IPS-20b (cell line): ENCODE data around the gene ARMC5.
A peak's percentile ranks its signal among the peaks of the same experiment; 100 is the strongest.
"Not testable (repeated sequence)": the region's sequence is repeated elsewhere in the genome, so short reads cannot be mapped to it uniquely, and the experiment has no call there.

Experiments used
- H3K27ac ChIP-seq: one replicate; pipeline ENCODE4 v1.5.1; 2013; ENCODE audit warnings: low read length
- H3K27me3 ChIP-seq: 2 replicates; pipeline ENCODE4 v1.6.1; 2013; ENCODE audit warnings: mild to moderate bottlenecking, low read length, inconsistent platforms; ENCODE audit not compliant: insufficient read depth
- H3K36me3 ChIP-seq: 2 replicates; pipeline ENCODE4 v1.6.1; 2013; ENCODE audit warnings: low read depth, mild to moderate bottlenecking, inconsistent platforms, low read length, moderate library complexity; ENCODE audit not compliant: insufficient read depth
- H3K4me1 ChIP-seq: 2 replicates; pipeline ENCODE4 v1.6.1; 2013; ENCODE audit warnings: mild to moderate bottlenecking, control low read depth, inconsistent platforms, low read length, moderate library complexity; ENCODE audit not compliant: insufficient read depth
- H3K4me3 ChIP-seq: 2 replicates; pipeline ENCODE4 v1.5.1; 2013; ENCODE audit warnings: mild to moderate bottlenecking, low read length, inconsistent platforms
- H3K9ac ChIP-seq: 2 replicates; pipeline ENCODE4 v1.6.1; 2013; ENCODE audit warnings: low read depth, mild to moderate bottlenecking, inconsistent platforms, low read length, moderate library complexity
- H3K9me3 ChIP-seq: 2 replicates; pipeline ENCODE4 v1.6.1; 2013; ENCODE audit warnings: mild to moderate bottlenecking, low read depth, low read length, inconsistent platforms; ENCODE audit not compliant: insufficient read depth

Gene ARMC5

GRCh38 chr16:31499928-31500327, 40.6 kb downstream of the ARMC5 start:
- H3K4me3 ChIP-seq: no peak overlapping the region
- no peaks in the 10 kb centered on the region for H3K27me3 ChIP-seq
- peaks cover 7% of the 10 kb centered on the region; the same call in 1 of the 2 replicates for H3K4me1 ChIP-seq
- no peak overlapping the region for H3K9ac ChIP-seq
- H3K36me3 ChIP-seq: peaks cover 24% of the 10 kb centered on the region; the same call in 1 of the 2 replicates
- no peak overlapping the region for H3K27ac ChIP-seq
- no peaks in the 10 kb centered on the region for H3K9me3 ChIP-seq

- Histone ChIP-seq H3K9ac (no peak overlapping the region), H3K4me3 (peak overlapping the region; percentile 28; the same call in 1 of the 2 replicates), H3K27me3 (no peaks in the 10 kb centered on the region), H3K4me1 (peaks cover 7% of the 10 kb centered on the region; the same call in 1 of the 2 replicates), H3K9me3 (no peaks in the 10 kb centered on the region), H3K27ac (no peak overlapping the region), H3K36me3 (peaks cover 27% of the 10 kb centered on the region)
These were observed 42.1 kb downstream of the ARMC5 start for GRCh38 chr16:31501226-31501965.

DNA sequence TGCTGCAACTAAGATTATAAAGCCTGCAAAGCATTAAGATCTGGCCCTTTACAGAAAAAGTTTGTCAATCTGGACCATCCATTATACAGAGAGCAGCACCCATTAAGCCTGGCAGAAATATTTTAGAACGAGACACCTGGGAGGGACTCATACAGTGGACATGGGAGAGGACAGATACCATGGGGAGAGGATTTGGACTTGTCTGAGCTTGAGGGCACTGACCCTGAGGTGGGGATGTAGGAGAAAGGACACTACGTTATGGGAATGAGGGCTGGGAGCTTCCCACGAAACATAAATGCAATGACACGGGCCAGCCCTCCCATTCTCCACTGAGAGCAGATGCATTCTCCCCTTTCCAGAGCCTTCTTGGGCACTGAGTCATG, 42.7 kb downstream of the ARMC5 start:
- Histone ChIP-seq H3K9ac (no peak overlapping the region), H3K27ac (no peak overlapping the region), H3K9me3 (no peaks in the 10 kb centered on the region), H3K36me3 (peaks cover 27% of the 10 kb centered on the region), H3K4me3 (peak overlapping the region; percentile 28; the same call in 1 of the 2 replicates), H3K4me1 (peaks cover 8% of the 10 kb centered on the region; the same call in 1 of the 2 replicates), H3K27me3 (no peaks in the 10 kb centered on the region)

DNA sequence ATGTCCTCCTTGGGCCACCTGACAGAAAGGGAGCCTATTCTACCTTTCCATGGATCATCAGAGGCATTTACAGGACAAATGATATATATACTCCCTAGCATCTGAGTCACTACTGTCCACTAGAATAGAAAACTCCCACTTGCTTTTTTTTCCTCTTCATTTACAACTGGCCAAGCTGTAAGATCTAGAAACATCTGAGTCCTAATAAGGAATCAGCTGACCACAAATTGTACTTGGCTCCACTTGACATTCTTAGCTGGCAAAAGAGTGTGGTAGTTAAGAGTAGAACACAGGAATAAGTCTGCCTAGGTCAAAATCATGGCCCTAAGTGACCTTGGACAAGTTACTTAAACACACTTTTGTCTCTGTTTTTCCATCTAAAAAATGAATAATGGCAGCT, 43.7 kb downstream of the ARMC5 start:
- H3K4me3 ChIP-seq: no peak overlapping the region
- H3K27ac ChIP-seq: no peak overlapping the region
- H3K36me3 ChIP-seq: peaks cover 27% of the 10 kb centered on the region
- peaks cover 12% of the 10 kb centered on the region; the same call in 1 of the 2 replicates for H3K4me1 ChIP-seq
- H3K9ac ChIP-seq: no peak overlapping the region
- no peaks in the 10 kb centered on the region for H3K9me3 ChIP-seq
- H3K27me3 ChIP-seq: no peaks in the 10 kb centered on the region

DNA sequence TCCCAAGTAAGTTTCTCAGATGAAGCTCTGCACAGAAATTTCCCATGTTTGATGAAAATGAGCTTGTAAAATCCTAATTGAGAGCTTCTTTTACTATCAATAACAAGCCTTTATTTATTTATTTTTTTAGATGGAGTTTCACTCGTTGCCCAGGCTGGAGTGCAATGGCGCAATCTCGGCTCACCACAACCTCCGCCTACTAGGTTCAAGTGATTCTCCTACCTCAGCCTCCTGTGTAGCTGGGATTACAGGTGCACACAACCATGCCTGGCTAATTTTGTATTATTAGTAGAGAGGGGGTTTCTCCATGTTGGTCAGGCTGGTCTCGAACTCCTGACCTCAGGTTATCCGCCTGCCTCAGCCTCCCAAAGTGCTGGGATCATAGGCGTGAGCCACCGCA, 44.3 kb downstream of the ARMC5 start:
- Histone ChIP-seq H3K36me3 (peaks cover 25% of the 10 kb centered on the region), H3K4me1 (peaks cover 12% of the 10 kb centered on the region; the same call in 1 of the 2 replicates)
- not testable (repeated sequence) for H3K27ac ChIP-seq, H3K9ac ChIP-seq, H3K27me3 ChIP-seq, H3K9me3 ChIP-seq, H3K4me3 ChIP-seq

GRCh38 chr16:31504159-31504558, 44.9 kb downstream of the ARMC5 start:
- H3K4me1 ChIP-seq: peaks cover 16% of the 10 kb centered on the region; the same call in 1 of the 2 replicates
- no peak overlapping the region for H3K27ac ChIP-seq
- no peak overlapping the region for H3K4me3 ChIP-seq
- H3K36me3 ChIP-seq: peaks cover 19% of the 10 kb centered on the region; the same call in 1 of the 2 replicates
- H3K9me3 ChIP-seq: no peaks in the 10 kb centered on the region
- H3K9ac ChIP-seq: no peak overlapping the region
- H3K27me3 ChIP-seq: no peaks in the 10 kb centered on the region

- Histone ChIP-seq H3K9ac (no peak overlapping the region), H3K9me3 (no peaks in the 10 kb centered on the region), H3K27ac (no peak overlapping the region), H3K36me3 (peaks cover 9% of the 10 kb centered on the region; the same call in 1 of the 2 replicates), H3K4me1 (peaks cover 16% of the 10 kb centered on the region; the same call in 1 of the 2 replicates), H3K27me3 (no peaks in the 10 kb centered on the region), H3K4me3 (no peak overlapping the region)
These were observed 46.2 kb downstream of the ARMC5 start for GRCh38 chr16:31505483-31505882.

GRCh38 chr16:31507617-31507928, 48.3 kb downstream of the ARMC5 start:
- peak overlapping the region; percentile 96 for H3K9ac ChIP-seq
- no peaks in the 10 kb centered on the region for H3K9me3 ChIP-seq
- H3K27ac ChIP-seq: peak overlapping the region; percentile 73
- peaks cover 9% of the 10 kb centered on the region; the same call in 1 of the 2 replicates for H3K36me3 ChIP-seq
- peak overlapping the region; percentile 97 for H3K4me3 ChIP-seq
- H3K4me1 ChIP-seq: peaks cover 9% of the 10 kb centered on the region; the same call in 1 of the 2 replicates
- H3K27me3 ChIP-seq: 0 out of 2 replicates have a peak, but pooled peaks cover 4% of the 10 kb centered on the region

- H3K27ac ChIP-seq: peak within 1 kb of the TSS; percentile 73
- H3K4me1 ChIP-seq: peaks cover 9% of the 10 kb centered on the region; the same call in 1 of the 2 replicates
- no peaks in the 10 kb centered on the region for H3K9me3 ChIP-seq
- H3K9ac ChIP-seq: peak within 1 kb of the TSS; percentile 96
- 0 out of 2 replicates have a peak, but pooled peaks cover 9% of the 10 kb centered on the region for H3K27me3 ChIP-seq
- peaks cover 9% of the 10 kb centered on the region; the same call in 1 of the 2 replicates for H3K36me3 ChIP-seq
- peak within 1 kb of the TSS; percentile 97 for H3K4me3 ChIP-seq
These were observed 48.8 kb downstream of the ARMC5 start, which contains the start of gene RUSF1 for GRCh38 chr16:31507929-31508705. Gene RUSF1 (minus strand): TSS chr16:31508391. CDS start chr16:31508373, 18 bp downstream.

- peak overlapping the region; percentile 9 for H3K27ac ChIP-seq
- 0 out of 2 replicates have a peak, but pooled peaks cover 9% of the 10 kb centered on the region for H3K27me3 ChIP-seq
- H3K9ac ChIP-seq: peak overlapping the region; percentile 96
- H3K36me3 ChIP-seq: peaks cover 9% of the 10 kb centered on the region; the same call in 1 of the 2 replicates
- H3K9me3 ChIP-seq: no peaks in the 10 kb centered on the region
- peak overlapping the region; percentile 97 for H3K4me3 ChIP-seq
- H3K4me1 ChIP-seq: peaks cover 9% of the 10 kb centered on the region; the same call in 1 of the 2 replicates
These were observed 49.5 kb downstream of the ARMC5 start for GRCh38 chr16:31508706-31509195.

DNA sequence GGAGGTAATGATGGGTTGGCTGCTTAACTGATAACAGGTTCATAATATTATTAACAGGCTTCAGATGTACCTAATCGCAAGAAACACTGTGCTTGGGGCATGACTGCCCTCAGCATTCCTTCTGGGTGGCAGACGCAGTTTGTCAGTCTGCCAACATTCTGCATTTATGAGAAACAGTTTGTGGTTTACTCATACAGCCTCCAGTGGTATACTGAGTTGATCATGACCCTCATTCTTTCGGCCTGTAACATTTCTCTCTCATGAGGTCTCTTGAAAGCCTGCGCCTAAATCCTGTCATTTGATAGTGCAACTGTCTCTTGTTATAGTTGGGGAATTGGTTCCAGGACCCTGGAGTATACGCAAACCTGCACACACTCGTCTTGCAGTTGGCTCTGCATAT, 53.8 kb downstream of the ARMC5 start:
- Histone ChIP-seq H3K9ac (no peak overlapping the region), H3K9me3 (no peaks in the 10 kb centered on the region; the same call in 1 of the 2 replicates)

More for the DNA sequence above, 53.8 kb downstream of the ARMC5 start:
- H3K27ac ChIP-seq: no peak overlapping the region
- H3K27me3 ChIP-seq: 0 out of 2 replicates have a peak, but pooled peaks cover 9% of the 10 kb centered on the region
- H3K4me3 ChIP-seq: no peak overlapping the region
- no peaks in the 10 kb centered on the region for H3K36me3 ChIP-seq
- peaks cover 3% of the 10 kb centered on the region; the same call in 1 of the 2 replicates for H3K4me1 ChIP-seq
